Endothelial cell of hepatic sinusoid (primary cell): Measurements from ENCODE around the gene SLC35A2.
"Not testable (repeated sequence)": the region's sequence is repeated elsewhere in the genome, so short reads cannot be mapped to it uniquely, and the experiment has no call there.

Source experiments
- in situ Hi-C: cut with HindIII; loops from 2 replicates; pipeline ENCODE4 v1.10.0; 2017; ENCODE audit warnings: low sequenced_read_pairs

SLC35A2 gene

DNA sequence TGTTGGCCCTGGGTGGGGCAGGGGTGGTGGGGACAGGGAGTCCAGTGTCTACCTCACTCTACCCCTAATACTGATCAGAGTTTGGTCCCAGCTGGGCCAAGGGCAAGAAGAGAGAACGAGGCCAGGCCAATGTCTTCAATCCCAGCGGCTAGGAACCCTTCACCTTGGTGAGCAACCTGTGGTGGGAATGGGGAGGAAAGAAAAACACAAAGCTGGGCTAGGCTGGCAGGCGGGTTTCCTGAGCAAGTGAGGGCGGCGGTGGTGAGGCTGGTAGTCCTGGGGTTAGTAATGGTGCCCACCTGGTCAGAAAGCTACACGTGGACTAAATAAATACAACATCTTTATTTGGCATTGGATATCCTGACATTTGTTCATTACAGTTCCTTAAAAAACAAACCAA, 8.2 kb downstream of the SLC35A2 start:
- in situ Hi-C loops = no loop called here

DNA sequence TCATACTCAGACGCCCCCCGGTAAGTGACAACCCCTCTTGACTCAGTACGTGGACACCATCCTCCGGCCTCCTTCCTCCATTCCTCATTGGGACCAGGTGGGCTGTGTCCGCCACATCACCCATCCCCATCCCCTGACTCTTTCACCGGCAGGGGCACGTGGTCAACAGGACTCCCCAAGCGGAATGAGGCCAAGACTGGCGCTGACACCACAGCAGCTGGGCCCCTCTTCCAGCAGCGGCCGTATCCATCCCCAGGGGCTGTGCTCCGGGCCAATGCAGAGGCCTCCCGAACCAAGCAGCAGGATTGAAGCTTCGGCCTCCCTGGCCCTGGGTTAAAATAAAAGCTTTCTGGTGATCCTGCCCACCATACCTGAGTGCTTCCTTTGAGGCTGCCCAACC, 8.7 kb downstream of the SLC35A2 start:
- in situ Hi-C loops = no loop called here

DNA sequence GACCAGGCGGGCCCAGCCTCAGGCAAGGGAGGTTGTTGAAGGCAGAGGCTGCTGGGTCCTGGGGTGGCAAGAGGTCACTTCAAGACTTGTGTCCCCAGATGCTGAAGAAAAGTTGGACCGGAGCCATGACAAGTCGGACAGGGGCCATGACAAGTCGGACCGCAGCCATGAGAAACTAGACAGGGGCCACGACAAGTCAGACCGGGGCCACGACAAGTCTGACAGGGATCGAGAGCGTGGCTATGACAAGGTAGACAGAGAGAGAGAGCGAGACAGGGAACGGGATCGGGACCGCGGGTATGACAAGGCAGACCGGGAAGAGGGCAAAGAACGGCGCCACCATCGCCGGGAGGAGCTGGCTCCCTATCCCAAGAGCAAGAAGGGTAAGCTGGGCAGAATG, 9.3 kb downstream of the SLC35A2 start:
- in situ Hi-C loops = no loop called here

DNA sequence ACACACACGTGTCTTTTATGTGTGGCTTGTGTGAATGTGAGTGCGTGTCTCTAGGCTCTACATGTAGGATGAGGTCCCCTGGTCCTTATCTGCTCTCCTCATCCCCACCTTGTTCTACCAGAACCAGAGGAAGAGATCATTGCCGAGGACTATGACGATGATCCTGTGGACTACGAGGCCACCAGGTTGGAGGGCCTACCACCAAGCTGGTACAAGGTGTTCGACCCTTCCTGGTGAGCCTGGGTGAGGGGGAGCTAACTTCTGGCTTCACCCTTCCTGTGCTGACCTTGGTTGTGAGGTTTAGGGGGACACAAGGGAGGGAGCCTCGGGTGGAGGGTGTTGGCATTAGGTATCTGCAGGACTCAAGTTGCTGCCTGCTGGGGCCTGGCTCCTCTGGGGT, 10.4 kb downstream of the SLC35A2 start:
- in situ Hi-C loops = no loop called here

DNA sequence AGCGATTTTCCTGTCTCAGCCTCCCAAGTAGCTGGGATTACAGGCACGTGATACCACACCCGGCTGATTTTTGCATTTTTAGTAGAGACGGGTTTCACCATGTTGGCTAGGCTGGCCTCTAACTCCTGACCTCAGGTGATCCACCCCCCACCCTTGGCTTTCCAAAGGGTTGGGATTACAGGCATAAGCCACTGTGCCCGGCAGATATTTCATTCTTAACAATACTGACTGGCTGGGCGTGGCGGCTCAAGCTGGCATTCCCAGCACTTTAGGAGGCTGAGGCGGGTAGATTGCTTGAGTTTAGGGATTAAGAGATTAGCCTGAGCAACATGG, 12.4 kb downstream of the SLC35A2 start:
- in situ Hi-C loops = no loop called here

DNA sequence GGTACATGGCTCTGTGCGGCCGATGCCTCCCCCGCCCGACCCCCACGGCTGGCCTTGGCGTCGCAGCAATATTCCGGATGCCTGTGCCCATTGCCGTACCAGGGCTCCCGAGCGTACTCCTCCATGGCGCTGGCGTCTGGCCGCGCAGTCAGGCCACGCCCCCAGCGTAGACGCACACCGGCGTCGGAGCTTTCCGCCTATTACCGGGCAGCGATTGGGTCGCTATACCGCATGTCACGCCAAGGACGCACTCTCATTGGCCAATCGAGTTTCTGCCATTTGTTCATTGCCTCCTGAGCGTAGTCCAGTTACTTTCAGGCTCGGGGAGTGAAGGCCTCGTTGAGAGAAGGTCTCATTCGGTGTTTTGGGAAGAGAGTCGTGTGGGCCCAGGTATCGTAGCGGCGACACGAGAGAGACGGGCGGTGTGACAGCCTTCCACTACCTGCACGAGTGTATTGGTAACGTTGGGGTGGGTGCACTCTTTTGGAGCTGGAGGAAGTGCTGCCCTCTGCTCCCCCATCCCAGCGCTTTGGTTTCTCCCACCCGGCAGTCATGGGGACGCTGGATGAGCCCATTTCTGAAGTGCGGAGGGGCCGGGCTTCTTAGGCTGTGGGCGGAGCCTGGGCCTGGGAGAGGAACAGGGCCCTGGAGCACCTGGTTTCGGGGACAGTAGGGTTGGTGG, 13.7 kb downstream of the SLC35A2 start, which contains the start of the genes PQBP1 and TIMM17B:
Gene PQBP1, plus strand, starts transcription at position 306 of the 682 bp plus-strand sequence. CDS start 580 bp downstream, outside the sequence.
Gene TIMM17B, minus strand, starts transcription at position 144 of the 682 bp plus-strand sequence. Its CDS starts 19 bp downstream, at position 125.
- in situ Hi-C loops = no loop called here

DNA sequence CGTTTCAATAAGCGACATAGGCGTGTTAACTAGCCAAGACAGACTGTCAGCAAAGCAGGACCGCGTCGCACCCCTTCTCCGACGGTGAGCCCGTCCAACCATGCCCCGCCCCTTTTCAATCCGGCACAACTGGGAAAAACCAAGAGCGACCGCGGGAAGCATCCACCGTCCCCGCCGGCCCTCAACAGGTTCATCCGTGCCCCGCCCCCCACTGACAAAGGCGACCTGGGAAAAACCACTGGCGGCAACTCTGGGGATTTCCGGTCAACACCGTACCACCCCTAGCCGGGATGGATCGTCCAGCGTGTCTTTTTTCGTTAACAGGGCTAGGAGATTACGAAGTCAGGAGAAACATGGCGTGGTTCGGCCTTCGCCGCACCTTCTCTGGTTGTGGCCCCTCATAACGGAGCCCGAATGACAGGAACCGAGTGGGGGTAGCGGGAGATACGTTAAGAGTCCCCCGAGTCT, 14.3 kb downstream of the SLC35A2 start:
- in situ Hi-C loops = no loop called here

DNA sequence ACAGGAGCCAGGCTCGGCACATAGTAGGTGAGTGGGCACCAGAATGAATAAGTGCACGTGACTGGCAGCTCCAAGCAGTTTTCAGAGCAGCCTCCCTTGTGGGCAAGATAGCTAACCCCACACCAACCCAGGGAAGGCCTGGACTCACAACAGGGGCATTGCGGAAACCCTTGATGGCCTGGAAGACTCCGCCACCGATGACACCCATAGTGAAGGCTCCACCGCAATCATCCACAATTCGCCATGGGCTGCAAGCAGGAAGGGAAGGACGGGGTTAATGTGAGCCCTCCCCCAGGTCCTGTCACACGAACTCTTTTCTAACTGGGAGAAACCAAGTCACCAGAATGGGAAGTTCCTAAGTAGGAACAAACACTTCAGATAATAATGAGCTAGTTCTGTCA, 14.8 kb downstream of the SLC35A2 start:
- in situ Hi-C loops = no loop called here

DNA sequence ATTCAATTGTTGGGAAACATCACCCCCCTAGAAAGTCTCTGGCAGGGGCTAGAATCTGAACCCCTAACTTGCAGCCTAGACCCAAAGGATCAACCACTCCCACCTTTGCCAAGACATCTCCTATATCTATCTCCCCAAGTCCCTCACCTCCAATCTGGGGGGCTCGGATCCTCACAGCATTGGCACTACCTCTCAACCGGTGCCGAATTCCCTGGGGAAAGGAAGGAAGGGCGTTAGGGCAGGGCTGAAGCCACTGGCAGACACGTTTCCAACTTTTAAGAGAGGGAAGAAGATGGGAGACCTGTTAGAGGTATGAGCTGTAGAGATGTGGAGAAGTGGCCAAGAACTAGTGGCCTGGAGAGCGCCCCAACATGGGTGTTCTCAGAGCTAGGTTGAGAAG, 16.6 kb downstream of the SLC35A2 start:
- in situ Hi-C loops = no loop called here

DNA sequence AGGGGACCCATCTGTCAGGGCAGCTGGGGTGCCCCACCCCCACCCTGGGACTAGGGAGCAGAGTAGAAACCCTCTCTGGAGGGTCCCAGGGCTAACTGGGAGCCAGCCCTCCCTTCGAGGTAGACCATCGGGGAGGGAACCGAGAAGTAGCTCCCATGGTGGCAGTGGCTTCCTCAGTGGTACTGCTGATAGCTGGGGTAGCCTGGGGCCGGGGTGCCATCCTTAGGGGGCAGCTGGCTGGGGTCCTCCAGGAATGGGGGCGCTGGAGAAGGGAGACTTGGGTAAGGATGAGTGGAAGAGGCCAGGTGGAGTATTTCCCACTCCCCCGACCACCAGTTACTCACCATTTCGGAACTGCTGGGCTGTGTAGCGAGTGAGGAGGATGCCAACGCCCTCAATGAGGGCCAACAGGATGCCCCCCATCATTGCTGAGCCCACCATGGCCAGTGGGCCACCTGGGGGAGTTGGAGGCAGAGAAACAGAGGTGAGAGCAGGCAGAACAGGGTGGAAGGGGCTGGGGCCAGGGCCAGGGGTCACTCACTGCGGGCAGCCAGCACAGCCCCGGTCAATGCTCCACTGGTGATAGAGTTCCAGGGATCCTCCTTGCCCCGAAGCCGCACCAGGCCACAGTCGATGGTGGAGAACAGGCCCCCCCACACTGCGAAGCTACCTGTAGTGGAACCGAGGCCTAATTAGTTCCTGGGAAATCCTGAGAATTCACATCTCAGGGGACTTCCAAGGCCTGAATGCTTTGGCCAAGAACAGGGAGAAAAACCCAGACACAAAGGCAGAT, 17.7 kb downstream of the SLC35A2 start:
- in situ Hi-C loops = no loop called here

DNA sequence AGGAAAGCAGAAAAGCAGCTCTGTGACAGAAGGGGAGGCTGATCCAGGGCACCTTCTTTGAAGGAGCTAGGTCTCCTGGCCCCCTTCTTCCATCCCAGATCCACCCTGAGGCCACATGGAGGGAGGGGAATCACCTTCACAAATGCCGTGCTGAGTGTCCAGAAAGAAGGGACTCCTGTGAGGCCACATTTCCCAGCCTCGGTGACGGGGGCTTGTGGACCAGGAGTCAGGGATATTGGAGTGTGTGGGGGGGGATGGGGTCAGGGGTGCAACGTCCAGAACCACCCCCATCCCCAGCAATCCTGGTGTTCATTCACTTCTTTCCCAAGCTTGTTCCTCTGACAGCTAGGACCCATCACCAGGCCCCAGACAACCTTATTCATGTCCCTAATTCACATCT, 18.6 kb downstream of the SLC35A2 start:
- in situ Hi-C loops = no loop called here

DNA sequence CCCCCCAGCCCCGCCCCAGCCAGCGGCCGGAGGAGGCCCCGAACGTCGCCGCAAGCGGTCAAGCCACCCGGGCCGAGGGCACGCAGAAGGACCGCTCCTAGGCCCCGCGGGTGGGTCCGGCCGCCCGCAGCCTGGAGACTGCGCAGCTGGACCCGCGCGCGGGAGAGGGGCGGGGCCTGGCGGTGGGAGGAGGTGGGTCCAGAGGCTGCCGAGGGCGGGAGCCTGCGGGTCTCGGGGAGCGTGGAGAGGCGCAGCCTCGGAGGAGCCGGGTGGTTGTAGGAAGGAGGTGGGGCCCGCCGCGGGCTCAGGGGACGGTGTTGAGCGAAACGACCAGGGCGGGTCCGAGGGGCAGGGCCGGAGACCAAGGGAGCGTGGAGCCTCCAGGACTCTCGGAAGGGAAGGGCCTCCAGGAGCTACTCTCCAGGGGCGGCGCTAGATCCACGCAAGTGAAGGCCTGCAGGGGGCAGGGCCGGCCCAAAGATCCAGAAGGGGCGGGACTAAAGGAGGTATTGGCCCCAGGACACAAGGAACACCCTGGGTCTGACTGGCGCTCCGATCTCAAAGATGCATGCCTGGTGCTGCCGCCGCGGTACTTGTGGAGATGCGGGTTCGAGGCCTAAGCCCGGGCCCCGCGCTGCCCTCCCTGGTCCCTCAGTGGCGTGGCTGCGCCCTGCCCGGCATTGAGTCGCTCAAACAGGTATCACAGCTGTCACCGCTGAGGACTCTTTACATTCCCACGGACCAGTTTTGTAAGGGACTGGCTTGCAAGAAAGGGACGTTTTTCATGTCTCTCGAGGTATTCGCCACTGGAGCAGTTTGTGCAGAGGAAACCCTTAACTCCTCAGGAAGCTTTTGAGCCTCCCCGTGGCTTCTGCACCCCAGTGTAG, 19.8 kb downstream of the SLC35A2 start:
- in situ Hi-C loops = no loop called here

DNA sequence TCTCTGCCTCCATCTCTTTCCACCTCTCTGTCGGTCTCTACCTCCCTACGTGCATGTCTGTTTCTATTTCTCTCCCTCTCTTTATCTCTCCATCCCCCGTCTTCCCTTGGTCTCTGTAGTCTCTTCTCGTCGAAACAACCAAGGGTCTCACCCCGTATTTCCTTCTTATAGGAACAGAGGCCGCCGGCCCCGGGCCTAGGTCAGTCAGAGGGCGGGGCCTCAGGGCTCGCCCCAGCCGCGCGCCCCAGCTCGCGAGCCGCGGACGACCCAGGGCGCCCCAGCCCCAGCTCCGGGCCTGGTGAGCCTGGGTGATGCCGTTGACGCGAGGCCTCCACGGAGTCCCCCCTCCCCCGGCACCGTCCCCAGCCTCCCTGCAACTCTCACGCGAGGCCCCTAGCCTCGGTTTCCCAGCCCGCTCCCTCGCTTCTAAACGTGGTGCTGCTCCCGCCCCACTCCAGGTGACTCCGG, 20.5 kb downstream of the SLC35A2 start:
- in situ Hi-C loops = no loop called here

DNA sequence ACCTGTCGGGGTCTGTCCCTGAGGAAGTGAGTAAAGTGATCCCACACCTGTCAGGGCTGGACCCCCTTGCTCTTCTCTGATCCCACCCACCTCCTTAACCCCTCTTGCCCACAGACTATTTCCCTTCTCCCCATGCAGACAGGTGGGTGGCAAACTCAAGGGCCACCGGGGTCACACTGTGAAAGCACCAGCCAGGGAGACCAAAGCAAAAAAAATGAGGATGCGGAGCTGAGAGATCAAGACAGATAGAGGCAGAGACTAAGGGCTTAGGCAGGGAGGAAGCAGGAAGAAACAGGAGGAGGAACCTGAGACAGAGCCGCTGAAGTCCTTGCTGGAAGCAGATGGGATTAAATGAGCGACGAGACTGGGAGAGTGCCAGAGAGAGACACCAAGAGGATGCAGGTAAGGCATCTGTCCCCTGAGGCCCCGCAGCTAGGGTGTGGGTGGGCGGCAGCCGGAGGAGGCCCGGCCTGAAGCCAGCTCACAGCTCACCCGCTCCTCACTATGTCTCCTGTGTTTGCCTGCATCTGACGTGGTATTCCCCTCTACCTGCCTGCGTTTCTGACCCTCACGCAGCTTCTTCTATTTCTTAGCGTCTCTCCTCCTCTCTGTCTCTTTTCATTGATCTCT, 21.0 kb downstream of the SLC35A2 start:
- in situ Hi-C loops = no loop called here

DNA sequence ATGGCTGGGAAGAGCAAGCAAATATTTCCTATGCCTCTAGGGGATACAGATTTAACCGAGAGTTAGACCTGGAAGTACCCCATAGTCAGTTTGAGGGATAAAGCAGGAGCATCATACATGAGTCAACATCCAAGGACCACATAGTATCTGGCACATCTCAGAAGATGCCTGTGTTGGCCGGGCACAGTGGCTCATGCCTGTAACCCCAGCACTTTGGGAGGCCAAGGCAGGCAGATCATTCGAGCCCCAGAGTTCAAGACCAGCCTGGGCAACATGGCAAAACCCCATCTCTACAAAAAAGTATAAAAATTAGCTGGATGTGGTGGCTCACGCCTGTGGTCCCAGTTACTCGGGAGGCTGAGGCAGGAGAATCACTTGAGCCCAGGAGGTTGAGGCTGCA, 24.9 kb downstream of the SLC35A2 start:
- in situ Hi-C loops = not testable (repeated sequence)

DNA sequence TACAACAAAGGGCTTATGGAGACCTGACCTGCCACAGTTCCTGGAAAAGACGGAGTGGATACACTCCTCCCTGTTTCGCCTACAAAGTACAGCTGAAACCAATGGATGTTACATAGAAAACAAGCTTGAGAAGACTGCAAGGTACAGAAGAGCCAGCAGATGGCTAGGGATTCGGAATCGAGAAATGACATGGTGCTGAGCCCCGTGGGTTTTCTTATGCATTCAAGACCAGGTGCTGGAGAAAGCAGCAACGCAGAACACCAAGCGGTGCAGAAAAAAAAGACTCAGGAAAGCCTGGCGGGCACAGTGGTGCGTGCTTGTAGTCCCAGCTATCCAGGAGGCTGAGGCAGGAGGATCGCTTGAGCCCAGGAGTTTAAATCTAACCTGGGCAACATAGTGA, 27.7 kb downstream of the SLC35A2 start:
- in situ Hi-C loops = no loop called here

DNA sequence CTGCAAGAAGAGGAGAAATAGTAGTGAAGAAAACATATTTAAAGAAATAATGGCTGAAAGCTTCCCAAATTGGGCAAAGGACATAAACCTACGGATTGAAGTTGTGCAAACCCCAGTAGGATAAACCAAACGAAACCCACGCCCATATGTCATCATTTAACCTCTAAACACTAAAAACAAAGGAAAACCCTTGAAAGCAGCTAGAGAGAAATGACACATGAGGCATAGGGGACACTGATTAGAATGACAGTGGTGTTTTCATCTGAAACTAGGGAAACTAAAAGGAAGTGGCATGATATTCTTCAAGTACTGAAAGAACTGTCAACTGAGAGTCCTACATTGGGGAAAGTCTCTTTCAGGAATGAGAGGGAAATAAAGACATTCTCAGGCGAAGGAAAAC, 34.5 kb downstream of the SLC35A2 start:
- in situ Hi-C loops = not testable (repeated sequence)

DNA sequence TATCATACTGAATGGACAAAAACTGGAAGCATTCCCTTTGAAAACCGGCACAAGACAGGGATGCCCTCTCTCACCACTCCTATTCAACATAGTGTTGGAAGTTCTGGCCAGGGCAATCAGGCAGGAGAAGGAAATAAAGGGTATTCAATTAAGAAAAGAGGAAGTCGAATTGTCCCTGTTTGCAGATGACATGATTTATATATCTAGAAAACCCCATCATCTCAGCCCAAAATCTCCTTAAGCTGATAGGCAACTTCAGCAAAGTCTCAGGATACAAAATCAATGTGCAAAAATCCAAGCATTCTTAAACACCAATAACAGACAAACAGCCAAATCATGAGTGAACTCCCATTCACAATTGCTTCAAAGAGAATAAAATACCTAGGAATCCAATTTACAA, 39.4 kb downstream of the SLC35A2 start:
- in situ Hi-C loops = not testable (repeated sequence)

DNA sequence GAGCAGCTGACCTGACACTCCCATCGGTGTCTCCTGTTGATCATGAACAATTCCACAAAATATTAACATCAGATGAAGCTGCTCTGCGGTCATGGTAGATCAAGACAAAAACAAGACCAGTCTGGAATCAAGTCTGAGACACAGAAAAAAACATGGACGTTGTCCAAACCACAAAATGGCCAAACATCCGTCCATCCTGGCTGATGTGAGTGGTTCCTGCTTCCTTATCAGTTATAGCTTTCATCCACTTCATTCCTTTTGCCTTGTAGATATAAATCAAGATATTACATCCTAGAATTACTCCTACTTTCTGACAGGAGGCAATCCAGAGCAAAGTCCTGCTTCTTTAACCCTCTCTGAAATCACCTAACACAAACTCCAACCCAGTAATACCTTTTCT, 47.2 kb downstream of the SLC35A2 start:
- in situ Hi-C loops = no loop called here

DNA sequence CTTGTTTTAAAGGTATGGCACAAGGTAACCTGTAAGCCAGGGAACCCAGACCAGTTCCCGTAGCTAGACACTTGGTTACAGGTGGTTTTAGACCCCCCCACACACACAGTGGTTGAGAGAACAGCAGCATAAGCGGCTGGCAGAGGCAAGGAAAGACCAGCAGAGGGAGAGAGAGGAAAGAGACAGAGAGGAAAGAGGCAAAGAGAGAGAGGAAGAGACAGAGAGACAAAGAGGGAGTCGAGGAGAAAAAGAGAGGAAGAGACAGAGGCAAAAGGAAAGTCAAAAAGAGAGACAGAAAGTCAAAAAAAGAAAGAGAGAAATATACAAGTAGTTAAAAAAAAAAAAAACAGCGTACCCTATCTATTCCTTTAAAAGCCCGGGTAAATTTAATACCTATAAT, 56.5 kb downstream of the SLC35A2 start:
- in situ Hi-C loops = no loop called here
